NCI-H460 (cell line): ENCODE measurements around the gene METTL3. TPM values are rescaled to one million over a fixed set of nuclear protein-coding genes. Genes with fewer than 3 reads are reported as not detected.

ENCODE experiments used
- DNase-seq: peaks from one replicate; pipeline ENCODE4 v3.0.0-alpha.2; 2016; ENCODE audit warnings: low read depth; ENCODE audit errors: extremely low read depth
- total RNA-seq: library from RNA; depleted of rRNA; stranded (reverse); fragments of >200 nt; shearing (Covaris generic); gene quantifications from 2 replicates; pipeline ENCODE4 v1.2.3, GENCODE V29; 2014; rRNA removed

Gene METTL3
- total RNA-seq, 1 experiment from 2014 or later, result 72.2 TPM

- DNase-seq, result no peak
Measured at GRCh38 chr14:21486640-21487087, 24.5 kb downstream of the METTL3 start.

- DNase-seq, result peak; percentile 99
Measured at GRCh38 chr14:21476925-21477681, 34.0 kb downstream of the METTL3 start, which contains the start of the genes RAB2B and TOX4. Gene RAB2B (minus strand): TSS chr14:21476959. CDS start chr14:21476872, 87 bp downstream. Gene TOX4 (plus strand): TSS chr14:21477195. CDS start chr14:21477279, 84 bp downstream.

GRCh38 chr14:21476523-21476924 lies 34.6 kb downstream of the METTL3 start:
- DNase-seq, result no peak

DNA sequence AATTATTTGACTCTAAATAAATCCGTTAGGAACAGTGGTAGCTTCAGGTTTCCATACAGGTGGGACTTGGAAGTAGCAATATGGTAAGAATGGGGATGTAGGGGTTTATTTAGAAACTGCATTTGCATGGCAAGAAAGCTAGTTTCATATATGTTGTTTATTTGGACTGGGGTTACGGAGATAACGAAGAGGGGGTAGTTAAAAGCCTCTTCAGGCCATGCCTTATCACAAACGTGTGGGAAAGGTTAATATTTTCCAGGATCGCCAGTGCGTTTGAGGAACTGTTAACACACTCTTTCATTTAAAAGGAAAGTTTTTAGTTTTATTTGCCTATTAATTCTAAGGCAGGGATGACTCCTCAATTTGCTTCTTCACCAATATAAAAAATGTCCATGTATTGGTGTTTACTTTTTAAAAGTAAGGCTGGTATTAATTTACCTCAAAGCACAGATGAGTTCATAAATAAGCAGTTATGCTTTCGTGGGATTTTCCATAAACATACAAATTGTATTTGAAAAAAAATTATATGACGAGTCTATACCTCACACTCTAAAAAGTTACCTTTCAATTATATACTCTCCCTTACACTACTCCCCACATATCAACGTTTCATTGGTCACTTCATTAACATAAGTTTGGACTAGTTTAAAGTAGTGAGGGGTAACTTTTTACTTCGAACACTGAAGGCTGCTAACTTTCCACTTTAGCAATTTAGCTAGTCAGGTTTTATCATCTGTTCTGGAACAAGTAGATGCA lies 35.2 kb downstream of the METTL3 start:
- no peak for DNase-seq

DNA sequence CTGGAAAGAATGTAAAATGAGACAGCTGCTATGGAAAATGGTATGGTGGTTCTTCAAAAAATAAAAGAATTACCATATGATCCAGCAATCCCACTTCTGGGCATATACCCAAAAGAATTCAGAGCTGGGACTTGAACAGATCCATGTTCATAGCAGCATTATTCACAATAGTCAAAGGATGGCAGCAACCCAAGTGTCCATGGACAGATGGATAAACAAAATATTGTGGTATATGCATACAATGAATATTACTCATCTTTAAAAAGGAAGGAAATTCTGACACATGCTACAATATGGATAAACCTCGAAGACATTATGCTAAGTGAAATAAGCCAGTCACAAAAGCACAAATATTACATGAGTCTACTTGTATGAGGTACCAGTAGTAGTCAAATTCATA lies 43.5 kb downstream of the METTL3 start:
- no peak for DNase-seq

DNA sequence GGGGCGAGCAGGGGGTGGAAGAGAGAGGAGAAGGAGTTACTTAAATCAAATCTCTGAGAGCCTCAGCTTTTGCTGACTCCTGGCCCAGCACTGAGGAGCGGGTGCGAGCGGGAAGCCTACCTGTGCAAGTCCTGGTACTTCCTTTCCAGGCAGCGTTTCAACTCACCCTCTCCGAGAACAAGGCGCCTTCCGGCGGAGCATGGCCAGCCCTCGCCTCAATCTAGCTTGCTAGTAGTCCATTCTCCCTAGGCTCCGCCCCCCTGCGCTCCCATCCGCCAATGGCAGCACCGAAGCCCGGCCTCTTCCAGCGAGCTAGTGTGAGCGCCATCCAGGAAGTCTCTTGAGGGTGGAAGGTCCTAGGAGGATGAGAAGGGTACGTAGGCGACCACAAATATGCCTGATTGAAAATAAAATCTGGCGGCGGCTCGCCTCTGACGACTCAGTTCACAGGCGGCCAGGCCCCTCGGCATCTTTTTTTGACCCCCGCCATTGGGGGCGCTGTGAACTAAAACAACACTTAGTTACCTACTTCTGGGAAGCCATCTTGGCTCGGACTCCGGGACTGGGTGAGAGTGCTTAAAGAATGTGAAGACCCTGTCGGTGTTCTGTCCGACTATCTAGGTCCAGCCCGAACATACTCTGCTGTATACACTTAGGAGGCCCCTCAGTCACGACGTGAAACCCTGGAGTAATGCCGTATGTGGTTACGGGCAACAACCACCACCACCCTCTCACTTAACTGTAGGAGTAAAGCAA lies 55.0 kb downstream of the METTL3 start, which contains the start of gene CHD8:
Gene CHD8, minus strand, starts transcription at position 212 of the 756 bp plus-strand sequence. CDS start 24,480 bp downstream, outside the sequence.
- DNase-seq, result peak; percentile 100

GRCh38 chr14:21455592-21455911 lies 55.6 kb downstream of the METTL3 start:
- DNase-seq, result no peak

DNA sequence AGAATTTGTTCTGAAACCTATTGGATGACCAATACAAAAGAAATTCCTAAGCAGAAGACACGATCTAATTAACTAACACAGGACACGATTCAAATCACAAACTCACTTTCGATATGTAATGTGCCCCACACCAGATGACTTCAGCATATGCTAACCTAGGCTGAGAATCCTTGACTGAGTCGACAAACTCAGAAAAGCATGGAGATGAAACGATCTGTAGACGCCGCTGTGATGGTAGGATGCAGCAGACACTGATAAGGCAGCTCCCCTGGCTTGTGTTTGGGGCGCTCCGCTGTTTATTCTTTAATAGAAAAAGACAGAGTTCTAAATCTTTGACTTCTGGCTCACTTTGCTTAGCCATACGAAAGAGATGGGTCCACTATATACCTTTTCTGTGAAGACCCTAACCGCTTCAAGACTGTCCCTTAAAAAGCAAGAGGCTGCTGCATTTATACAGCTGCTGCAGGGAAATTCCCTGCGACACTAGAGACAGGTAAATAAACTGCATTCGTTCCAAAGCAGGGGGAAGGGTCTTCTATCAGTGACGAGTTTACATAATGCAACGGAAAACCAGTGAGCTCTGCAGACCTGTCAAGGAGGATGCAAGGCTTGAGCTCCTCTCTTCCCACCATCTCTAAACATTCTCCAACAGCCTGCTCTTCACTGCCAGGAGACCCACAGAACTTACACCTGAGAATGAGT lies 56.1 kb downstream of the METTL3 start:
- no peak for DNase-seq

DNA sequence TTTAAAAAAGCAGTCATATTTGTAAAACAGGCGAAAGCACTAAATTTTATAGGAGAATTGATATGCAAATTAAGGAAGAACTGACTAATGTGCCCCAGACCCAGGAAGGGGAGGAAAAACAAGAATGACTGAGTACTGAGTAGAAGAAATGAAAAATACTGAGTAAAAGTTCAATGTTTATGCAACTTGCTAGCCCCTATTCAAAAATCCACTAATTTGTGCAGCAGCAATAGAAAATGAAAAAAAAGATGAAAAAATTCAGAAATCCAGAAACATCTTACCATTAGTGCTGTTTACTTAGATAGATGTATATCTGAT lies 61.3 kb downstream of the METTL3 start:
- DNase-seq, result no peak

Other genes starting within 250 kb of the METTL3 start
- 1,048 and 1,119 TPM in 2 replicates for gene HNRNPC, start 241.9 kb downstream of the METTL3 start, total RNA-seq
- gene RPGRIP1, start 231.3 kb downstream of the METTL3 start, total RNA-seq, result 0.05 TPM in 1 of 2 replicates, not detected in the other
- gene SUPT16H, start 127.3 kb downstream of the METTL3 start, total RNA-seq, result 119 and 127 TPM in 2 replicates
- gene CHD8, start 55.2 kb downstream of the METTL3 start, total RNA-seq, result 41.7 and 42.4 TPM in 2 replicates
- gene RAB2B, start 34.4 kb downstream of the METTL3 start, total RNA-seq, result 28.2 and 33.3 TPM in 2 replicates
- 24.7 and 26.8 TPM in 2 replicates for gene TOX4, start 34.1 kb downstream of the METTL3 start, total RNA-seq
- 0.66 and 0.67 TPM in 2 replicates for gene SALL2, start 15.0 kb upstream of the METTL3 start, total RNA-seq
- gene OR10G3, start 68.7 kb upstream of the METTL3 start, total RNA-seq, result not detected in 2 replicates
- gene OR10G2, start 123.6 kb upstream of the METTL3 start, total RNA-seq, result not detected in 2 replicates
- gene OR4E2, start 142.5 kb upstream of the METTL3 start, total RNA-seq, result not detected in 2 replicates
- not detected in 2 replicates for gene OR4E1, start 162.5 kb upstream of the METTL3 start, total RNA-seq